SK-N-SH (cell line): ENCODE measurements around the gene JMJD1C. TPM values are rescaled to one million over a fixed set of nuclear protein-coding genes. Genes with fewer than 3 reads are reported as not detected.

Source experiments
- CTCF ChIA-PET: fragments of 300-600, 350-600 bp; formaldehyde crosslinking; extraction: SDS; loops from one replicate; lab custom pipeline; 2021; lab: Yijun Ruan, JAX
- POLR2A ChIA-PET: fragments of 350-600 bp; sonication (Branson Sonifier 250); formaldehyde crosslinking; extraction: SDS; loops from one replicate; lab custom pipeline; 2020; ENCODE audit warnings: antibody characterized with exemption, inconsistent platforms; lab: Yijun Ruan, JAX
- DNase-seq: peaks from one replicate; pipeline ENCODE4 v3.0.0; 2012
- H2AFZ ChIP-seq: fragments of 200-600 bp; sonication (generic); 2 replicates; pipeline ENCODE4 v1.8.1; 2016; ENCODE audit warnings: antibody characterized with exemption, mild to moderate bottlenecking, low read depth
- H3F3A ChIP-seq: fragments of 200-600 bp; sonication (generic); replicated peaks from 2 replicates; pipeline ENCODE3; 2016; ENCODE audit warnings: antibody characterized with exemption, mild to moderate bottlenecking; ENCODE audit not compliant: insufficient read depth
- H3K27ac ChIP-seq, 2 experiments: fragments of 200-500 bp in 1 of 2; fragments of 200-600 bp in 1 of 2; sonication (Bioruptor generic) in 1 of 2; sonication (generic), shearing (Covaris generic) in 1 of 2; 2 replicates each; pipeline versions ENCODE4 v1.5.1 to v1.6.1; 2014 to 2016; ENCODE audit warnings: low read depth in 2 of 2, inconsistent platforms in 1 of 2, low read length in 1 of 2, mild to moderate bottlenecking in 1 of 2, mixed read lengths in 1 of 2
- H3K27me3 ChIP-seq: fragments of 200-600 bp; sonication (generic), shearing (Covaris generic); 2 replicates; pipeline ENCODE4 v1.6.1; 2016; ENCODE audit warnings: mixed run types; ENCODE audit not compliant: insufficient read depth
- H3K36me3 ChIP-seq, 2 experiments: fragments of 200-500 bp in 1 of 2; fragments of 200-600 bp in 1 of 2; sonication (Bioruptor generic) in 1 of 2; sonication (generic) in 1 of 2; replicated peaks in 1 of 2; 2 replicates each; pipeline versions ENCODE3 to v1.5.1; 2014 to 2016; ENCODE audit warnings: low read length in 1 of 2, mild to moderate bottlenecking in 1 of 2; ENCODE audit not compliant: insufficient read depth in 2 of 2, control insufficient read depth in 1 of 2
- H3K4me1 ChIP-seq, 2 experiments: fragments of 200-500 bp in 1 of 2; fragments of 200-600 bp in 1 of 2; sonication (Bioruptor generic) in 1 of 2; sonication (generic), shearing (Covaris generic) in 1 of 2; 2 replicates each; pipeline versions ENCODE4 v1.5.1 to v1.6.1; 2014 to 2016; ENCODE audit warnings: low read depth in 1 of 2, low read length in 1 of 2, mixed run types in 1 of 2; ENCODE audit not compliant: insufficient read depth in 2 of 2, control insufficient read depth in 1 of 2
- H3K4me2 ChIP-seq: fragments of 200-600 bp; sonication (generic), shearing (Covaris generic); 2 replicates; pipeline ENCODE4 v1.6.1; 2017; ENCODE audit warnings: mixed run types
- H3K4me3 ChIP-seq, 2 experiments: fragments of 200-500 bp in 1 of 2; fragments of 200-600 bp in 1 of 2; sonication (Bioruptor generic) in 1 of 2; sonication (generic), shearing (Covaris generic) in 1 of 2; 2 replicates each; pipeline versions ENCODE4 v1.5.1 to v1.8.1; 2014 to 2016; ENCODE audit warnings: low read depth in 2 of 2, inconsistent platforms in 1 of 2, low read length in 1 of 2, mild to moderate bottlenecking in 1 of 2, mixed read lengths in 1 of 2, moderate library complexity in 1 of 2
- H3K79me2 ChIP-seq: fragments of 200-600 bp; sonication (generic); 2 replicates; pipeline ENCODE4 v1.8.1; 2017; ENCODE audit warnings: mild to moderate bottlenecking; ENCODE audit not compliant: insufficient read depth
- H3K9ac ChIP-seq: fragments of 200-600 bp; sonication (generic); 2 replicates; pipeline ENCODE4 v1.6.1; 2017; ENCODE audit warnings: mixed run types
- H3K9me2 ChIP-seq: fragments of 200-600 bp; sonication (generic); 2 replicates; pipeline ENCODE4 v1.6.1; 2017; ENCODE audit warnings: mixed run types
- H3K9me3 ChIP-seq: fragments of 200-600 bp; sonication (generic); 2 replicates; pipeline ENCODE4 v1.6.1; 2017; ENCODE audit warnings: mixed run types, mild to moderate bottlenecking, moderate library complexity
- H4K20me1 ChIP-seq: fragments of 200-600 bp; sonication (generic); 2 replicates; pipeline ENCODE4 v1.6.1; 2017; ENCODE audit warnings: mild to moderate bottlenecking, mixed run types; ENCODE audit not compliant: insufficient read depth
- CHD2 ChIP-seq: fragments of 150-350 bp; IDR thresholded peaks from 2 replicates; pipeline ENCODE4 v1.6.1; 2018; ENCODE audit warnings: low read length; ENCODE audit not compliant: partially characterized antibody
- CTCF ChIP-seq: fragments of 200-600 bp; sonication (generic); IDR thresholded peaks from 2 replicates; pipeline ENCODE4 v1.6.1; 2017; ENCODE audit warnings: antibody characterized with exemption, mild to moderate bottlenecking, moderate library complexity
- ELF1 ChIP-seq: IDR thresholded peaks from 2 replicates; pipeline ENCODE4 v1.4.0; 2012
- FOXJ3 ChIP-seq: sonication (generic); formaldehyde crosslinking; IDR thresholded peaks from 2 replicates; pipeline ENCODE4 v1.5.1; 2020; ENCODE audit warnings: mild to moderate bottlenecking, missing genetic modification reagents
- JUND ChIP-seq: IDR thresholded peaks from 2 replicates; pipeline ENCODE4 v1.4.0; 2012
- MXI1 ChIP-seq: IDR thresholded peaks from 2 replicates; pipeline ENCODE4 v1.6.1; 2012; ENCODE audit warnings: mild to moderate bottlenecking, low read depth, low read length, improper control_type of control experiment
- NFIC ChIP-seq: IDR thresholded peaks from 2 replicates; pipeline ENCODE4 v1.4.0; 2012; ENCODE audit warnings: borderline replicate concordance
- NRF1 ChIP-seq: IDR thresholded peaks from 2 replicates; pipeline ENCODE4 v1.6.1; 2012; ENCODE audit warnings: low read depth, mild to moderate bottlenecking, low read length
- RAD21 ChIP-seq: IDR thresholded peaks from 2 replicates; pipeline ENCODE4 v1.6.1; 2012; ENCODE audit warnings: mild to moderate bottlenecking, low read length
- RCOR1 ChIP-seq: fragments of 150-350 bp; IDR thresholded peaks from 2 replicates; pipeline ENCODE4 v1.6.1; 2017; ENCODE audit warnings: antibody characterized with exemption, low read length
- RFX5 ChIP-seq: IDR thresholded peaks from 2 replicates; pipeline ENCODE4 v1.6.1; 2012; ENCODE audit warnings: mild to moderate bottlenecking, improper control_type of control experiment, low read length
- RXRA ChIP-seq: IDR thresholded peaks from 2 replicates; pipeline ENCODE4 v1.4.0; 2012; ENCODE audit warnings: low read depth, mild to moderate bottlenecking, borderline replicate concordance
- SIN3A ChIP-seq: IDR thresholded peaks from 2 replicates; pipeline ENCODE4 v1.6.1; 2012; ENCODE audit warnings: low read depth, mild to moderate bottlenecking, low read length, moderate library complexity, borderline replicate concordance
- SMC3 ChIP-seq: IDR thresholded peaks from 2 replicates; pipeline ENCODE4 v1.6.1; 2012; ENCODE audit warnings: low read depth, low read length, improper control_type of control experiment
- TAF1 ChIP-seq: IDR thresholded peaks from 2 replicates; pipeline ENCODE4 v1.6.1; 2012; ENCODE audit warnings: low read depth, mild to moderate bottlenecking, low read length, moderate library complexity, borderline replicate concordance
- TEAD4 ChIP-seq: IDR thresholded peaks from 2 replicates; pipeline ENCODE4 v1.4.0; 2012; ENCODE audit warnings: mild to moderate bottlenecking, borderline replicate concordance; ENCODE audit not compliant: insufficient read depth
- USF2 ChIP-seq: fragments of 150-350 bp; IDR thresholded peaks from 2 replicates; pipeline ENCODE4 v1.6.1; 2017; ENCODE audit warnings: antibody characterized with exemption, low read length, low read depth, borderline replicate concordance
- YY1 ChIP-seq: IDR thresholded peaks from 2 replicates; pipeline ENCODE4 v1.4.0; 2012; ENCODE audit warnings: low read depth, mild to moderate bottlenecking
- ZBTB33 ChIP-seq: IDR thresholded peaks from 2 replicates; pipeline ENCODE4 v1.4.0; 2012; ENCODE audit warnings: low read depth, borderline replicate concordance
- WGBS: methylation state at CpG from one replicate; pipeline ENCODE4 v1.1.6; 2017; ENCODE audit warnings: low lambda C conversion rate; 5-methylcytosine and 5-hydroxymethylcytosine counted together
- polyA plus RNA-seq, 3 experiments: library from polyadenylated mRNA; depleted of rRNA; stranded (reverse); fragments of >200 nt; gene quantifications; 2 replicates each; pipeline ENCODE4 v1.2.3, GENCODE V29; 2012

Gene JMJD1C
- polyA plus RNA-seq, 1 of the 3 experiments (the other 2 are of a cell fraction): 11.7 TPM

- TF ChIP-seq ZBTB33 (no peak), YY1 (no peak), SMC3 (no peak)
These were observed 296.8 kb downstream of the JMJD1C start (continued) for GRCh38 chr10:63168821-63169462.

- Histone ChIP-seq H3K79me2 (no peaks in the 10 kb centered on the region), H3K4me3 (no peak overlapping the region), H3K36me3 (peaks cover 42 to 62% of the 10 kb centered on the region in 2 experiments), H3K9me2 (no peaks in the 10 kb centered on the region), H3K27me3 (no peaks in the 10 kb centered on the region), H4K20me1 (peaks cover 2% of the 10 kb centered on the region; the same call in 1 of the 2 replicates), H3K4me2 (no peak overlapping the region), H3K4me1 (peaks cover 0 to 5% of the 10 kb centered on the region in 2 experiments; a peak in 3 of 4 replicates), H3K27ac (peak overlapping the region; percentile 17 to 34; a peak in 1 of 4 replicates), H3K9ac (no peak overlapping the region)
- CTCF ChIA-PET: interaction anchor here (0.6 to 8.9 kb wide), 73 partner anchors 9 to 740 kb away, joined by 3 to 199 read pairs (median 4); partner anchors contain the start of genes JMJD1C and NRBF2
- TF ChIP-seq TAF1: no peak
- no peak for TF ChIP-seq SIN3A
- TF ChIP-seq SMC3: peak; percentile 65
- peak; percentile 83 for TF ChIP-seq RAD21
- no peak for TF ChIP-seq TEAD4
- TF ChIP-seq JUND: no peak
- TF ChIP-seq ELF1: no peak
- TF ChIP-seq NRF1: no peak
- TF ChIP-seq FOXJ3 (CRISPR knock-in tag): no peak
- TF ChIP-seq YY1: no peak
- no peak for TF ChIP-seq MXI1
- no peak for TF ChIP-seq CHD2
- TF ChIP-seq NFIC: no peak
- TF ChIP-seq RFX5: no peak
- no peak for TF ChIP-seq RCOR1
- no peak for TF ChIP-seq USF2
- TF ChIP-seq RXRA: no peak
- peak; percentile 87 for TF ChIP-seq CTCF
- TF ChIP-seq, all 33 proteins: peak for 3
- H3F3A ChIP-seq: peaks cover 27% of the 10 kb centered on the region
- peak; percentile 41 for DNase-seq
- H3K9me3 ChIP-seq: no peaks in the 10 kb centered on the region
- POLR2A ChIA-PET: interaction anchor here (0.9 to 3.2 kb wide), 2 partner anchors 463 to 554 kb away, joined by 4 to 22 read pairs; no protein-coding TSS in a partner anchor
- 10% methylated on average over 3 of the region's 3 CpGs for WGBS
- no peak overlapping the region for H2AFZ ChIP-seq
These were observed 299.0 kb downstream of the JMJD1C start for GRCh38 chr10:63166742-63167258.
